IPS DF 6.9 (cell line): Measurements from ENCODE around the gene CORO1C.

ENCODE experiments used
- DNase-seq: peaks from one replicate; pipeline ENCODE4 v3.0.0-alpha.2; 2013; ENCODE audit warnings: low read depth, low spot score
- H3K27ac ChIP-seq: one replicate; pipeline ENCODE4 v1.5.1; 2013; ENCODE audit warnings: low read length, control low read depth
- H3K27me3 ChIP-seq: 2 replicates; pipeline ENCODE4 v1.6.1; 2013; ENCODE audit warnings: mild to moderate bottlenecking, low read length; ENCODE audit not compliant: control insufficient read depth, insufficient read depth
- H3K36me3 ChIP-seq: 2 replicates; pipeline ENCODE4 v1.6.1; 2013; ENCODE audit warnings: low read length; ENCODE audit not compliant: control insufficient read depth, insufficient read depth
- H3K4me1 ChIP-seq: 2 replicates; pipeline ENCODE4 v1.6.1; 2013; ENCODE audit warnings: low read length; ENCODE audit not compliant: control insufficient read depth, insufficient read depth
- H3K4me3 ChIP-seq: 2 replicates; pipeline ENCODE4 v1.5.1; 2013; ENCODE audit warnings: mild to moderate bottlenecking, low read length
- H3K9me3 ChIP-seq: 2 replicates; pipeline ENCODE4 v1.6.1; 2013; ENCODE audit warnings: low read length, inconsistent platforms; ENCODE audit not compliant: control insufficient read depth, insufficient read depth
- WGBS: extraction: QIAGEN DNeasy Blood & Tissue Kit; methylation state at CpG from one replicate; pipeline ENCODE4 v1.1.7; 2013; ENCODE audit warnings: mixed read lengths, missing lambda C conversion rate; ENCODE audit not compliant: insufficient read length, insufficient coverage; 5-methylcytosine and 5-hydroxymethylcytosine counted together

The CORO1C gene

DNA sequence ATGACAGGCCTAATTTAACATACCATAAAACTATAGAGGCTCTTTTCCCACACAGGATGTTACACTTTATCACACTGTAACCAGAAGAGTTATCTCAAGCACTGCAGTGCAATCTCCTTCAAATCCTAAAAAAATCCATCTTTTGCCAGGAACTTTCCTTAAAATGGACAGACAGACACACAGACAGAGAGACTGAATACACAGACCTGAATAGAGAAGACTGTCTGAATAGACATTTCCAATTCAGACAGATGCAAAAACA is 6.5 kb downstream of the CORO1C start:
- Histone ChIP-seq H3K9me3 (no peaks in the 10 kb centered on the region), H3K36me3 (no peaks in the 10 kb centered on the region), H3K27me3 (no peaks in the 10 kb centered on the region), H3K4me3 (no peak overlapping the region), H3K27ac (no peak overlapping the region), H3K4me1 (no peaks in the 10 kb centered on the region; the same call in 1 of the 2 replicates)
- DNase-seq = no peak

DNA sequence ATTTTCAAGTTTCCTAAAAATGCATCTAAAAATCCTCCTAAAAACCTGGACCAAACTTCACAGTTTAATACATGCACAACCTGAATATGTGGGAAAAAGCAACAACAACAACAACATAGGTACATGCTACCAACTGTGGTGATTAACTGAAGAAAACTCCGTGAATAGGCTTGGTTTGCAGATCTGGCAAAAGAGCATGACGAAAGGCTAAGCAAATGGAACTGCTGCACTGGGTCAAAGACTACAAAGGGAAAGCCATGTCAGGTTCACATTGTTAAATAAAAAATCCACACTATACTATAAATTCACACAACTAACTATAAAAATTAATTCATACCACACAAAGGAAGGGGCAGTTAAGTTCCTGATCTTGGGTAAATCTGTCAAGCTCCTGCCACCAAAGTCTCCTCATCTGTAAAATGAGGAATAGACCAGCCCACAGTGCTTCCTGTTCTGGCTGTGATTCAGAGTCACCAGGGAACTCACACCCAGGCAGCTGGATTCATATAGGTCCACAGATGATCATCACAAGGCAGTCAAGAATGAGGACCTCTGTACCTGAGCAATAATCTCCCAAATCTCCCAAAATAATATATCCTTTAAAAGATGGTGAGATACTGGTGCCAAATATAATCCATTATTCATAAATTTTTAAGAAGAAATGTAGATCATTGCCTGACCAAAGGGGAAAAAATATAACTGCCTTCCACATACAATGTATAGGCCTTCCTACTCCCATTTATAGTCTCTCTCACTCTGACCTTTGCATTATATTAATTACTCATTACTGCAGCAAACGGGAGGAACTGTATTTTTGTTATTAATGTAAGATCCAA is 7.0 kb downstream of the CORO1C start:
- Histone ChIP-seq H3K4me1 (no peaks in the 10 kb centered on the region; the same call in 1 of the 2 replicates), H3K36me3 (no peaks in the 10 kb centered on the region), H3K9me3 (no peaks in the 10 kb centered on the region), H3K27ac (no peak overlapping the region), H3K4me3 (no peak overlapping the region), H3K27me3 (no peaks in the 10 kb centered on the region)
- no CpG with 5 or more reads among the region's 3 CpGs for WGBS
- no peak for DNase-seq

GRCh38 chr12:108722992-108723766 is 8.1 kb downstream of the CORO1C start:
- H3K27ac ChIP-seq = no peak overlapping the region
- H3K9me3 ChIP-seq = no peaks in the 10 kb centered on the region
- H3K4me1 ChIP-seq = no peaks in the 10 kb centered on the region; the same call in 1 of the 2 replicates
- DNase-seq = no peak
- no peaks in the 10 kb centered on the region for H3K36me3 ChIP-seq
- no peak overlapping the region for H3K4me3 ChIP-seq
- no peaks in the 10 kb centered on the region for H3K27me3 ChIP-seq
- WGBS = no CpG with 5 or more reads among the region's 5 CpGs

GRCh38 chr12:108722463-108722862 is 8.9 kb downstream of the CORO1C start:
- no peaks in the 10 kb centered on the region for H3K27me3 ChIP-seq
- H3K36me3 ChIP-seq = no peaks in the 10 kb centered on the region
- no peaks in the 10 kb centered on the region for H3K9me3 ChIP-seq
- H3K4me3 ChIP-seq = no peak overlapping the region
- H3K4me1 ChIP-seq = no peaks in the 10 kb centered on the region; the same call in 1 of the 2 replicates
- H3K27ac ChIP-seq = no peak overlapping the region
- WGBS = no CpG with 5 or more reads among the region's 1 CpG
- DNase-seq = no peak

GRCh38 chr12:108721824-108722223 is 9.5 kb downstream of the CORO1C start:
- H3K27ac ChIP-seq = no peak overlapping the region
- no CpG with 5 or more reads among the region's 2 CpGs for WGBS
- no peak for DNase-seq
- H3K4me1 ChIP-seq = no peaks in the 10 kb centered on the region; the same call in 1 of the 2 replicates
- no peaks in the 10 kb centered on the region for H3K36me3 ChIP-seq
- no peak overlapping the region for H3K4me3 ChIP-seq
- H3K9me3 ChIP-seq = no peaks in the 10 kb centered on the region
- no peaks in the 10 kb centered on the region for H3K27me3 ChIP-seq

GRCh38 chr12:108720757-108721514 is 10.4 kb downstream of the CORO1C start:
- H3K4me3 ChIP-seq = no peak overlapping the region
- no peaks in the 10 kb centered on the region for H3K27me3 ChIP-seq
- no peaks in the 10 kb centered on the region for H3K9me3 ChIP-seq
- WGBS = no CpG with 5 or more reads among the region's 5 CpGs
- H3K27ac ChIP-seq = no peak overlapping the region
- no peak for DNase-seq
- no peaks in the 10 kb centered on the region; the same call in 1 of the 2 replicates for H3K4me1 ChIP-seq
- no peaks in the 10 kb centered on the region for H3K36me3 ChIP-seq

DNA sequence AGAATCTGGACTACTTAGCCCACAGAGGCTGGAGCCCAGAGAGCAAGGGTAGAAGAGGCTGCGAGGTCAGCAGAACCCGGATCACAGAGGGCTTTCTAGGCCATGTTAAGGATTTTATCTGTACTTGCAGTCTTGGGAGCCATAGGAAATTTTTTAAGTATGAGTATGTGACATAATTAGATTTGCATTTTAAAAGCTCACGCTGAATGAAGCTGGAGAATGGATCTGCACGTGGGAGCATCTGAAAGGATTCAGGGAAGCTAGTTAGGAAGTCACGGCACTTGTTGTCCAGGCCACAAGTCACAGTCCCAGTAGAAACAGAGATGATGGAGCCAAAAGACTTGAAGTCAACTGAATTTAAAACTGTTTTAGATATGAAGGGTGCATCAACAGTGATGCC is 14.1 kb downstream of the CORO1C start:
- WGBS = no CpG with 5 or more reads among the region's 5 CpGs
- Histone ChIP-seq H3K4me3 (no peak overlapping the region), H3K9me3 (no peaks in the 10 kb centered on the region), H3K27ac (no peak overlapping the region), H3K36me3 (no peaks in the 10 kb centered on the region), H3K27me3 (no peaks in the 10 kb centered on the region), H3K4me1 (no peaks in the 10 kb centered on the region)
- DNase-seq = no peak

DNA sequence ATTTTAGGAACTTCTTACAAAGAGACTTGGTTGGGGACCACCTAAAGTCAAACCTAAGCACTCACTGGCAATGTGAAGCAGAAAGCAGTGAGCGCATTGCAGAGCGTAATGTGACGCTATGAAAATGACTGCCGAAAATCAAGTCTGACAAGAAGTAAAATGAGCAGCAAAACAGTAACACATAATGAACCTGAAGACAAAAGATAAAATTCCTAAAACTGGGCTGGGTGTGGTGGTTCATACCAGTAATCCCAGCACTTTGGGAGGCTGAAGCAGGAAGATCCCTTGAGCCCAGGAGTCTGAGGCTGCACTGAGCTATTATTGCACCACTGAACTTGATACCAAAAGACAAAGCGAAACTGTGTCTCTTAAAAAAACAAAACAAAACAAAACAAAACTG is 16.5 kb downstream of the CORO1C start:
- Histone ChIP-seq H3K27me3 (no peaks in the 10 kb centered on the region), H3K4me1 (no peaks in the 10 kb centered on the region), H3K36me3 (no peaks in the 10 kb centered on the region), H3K4me3 (no peak overlapping the region), H3K9me3 (no peaks in the 10 kb centered on the region), H3K27ac (no peak overlapping the region)
- WGBS = no CpG with 5 or more reads among the region's 5 CpGs
- no peak for DNase-seq

DNA sequence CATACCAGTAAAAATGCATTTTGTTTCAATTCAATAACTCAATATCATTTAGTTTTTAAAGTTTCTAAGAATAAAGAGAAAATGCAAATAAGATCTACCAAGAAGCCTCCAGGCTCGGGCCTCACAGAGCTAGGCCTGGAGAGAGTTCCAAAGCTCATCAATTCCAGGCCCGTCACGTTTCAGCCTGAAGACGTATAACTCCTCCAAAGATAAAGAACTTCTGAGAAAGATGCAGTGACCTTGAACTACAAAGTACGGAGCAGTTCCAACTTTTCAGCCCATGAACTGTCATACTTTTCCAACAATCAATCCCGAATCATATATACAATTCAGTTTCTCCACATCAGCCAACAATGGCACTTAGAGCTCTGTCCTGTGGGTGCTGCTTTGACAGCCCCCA is 17.8 kb downstream of the CORO1C start:
- WGBS = no CpG with 5 or more reads among the region's 6 CpGs
- no peak overlapping the region for H3K27ac ChIP-seq

GRCh38 chr12:108712925-108713203 is 18.5 kb downstream of the CORO1C start:
- no peak overlapping the region for H3K4me3 ChIP-seq
- H3K36me3 ChIP-seq = no peaks in the 10 kb centered on the region
- no CpG with 5 or more reads among the region's 2 CpGs for WGBS
- H3K27me3 ChIP-seq = no peaks in the 10 kb centered on the region
- no peak overlapping the region for H3K27ac ChIP-seq
- H3K4me1 ChIP-seq = no peaks in the 10 kb centered on the region
- no peak for DNase-seq
- no peaks in the 10 kb centered on the region for H3K9me3 ChIP-seq

More for the DNA sequence above, 17.8 kb downstream of the CORO1C start:
- DNase-seq = no peak
- Histone ChIP-seq H3K36me3 (no peaks in the 10 kb centered on the region), H3K27me3 (no peaks in the 10 kb centered on the region), H3K9me3 (no peaks in the 10 kb centered on the region), H3K4me1 (no peaks in the 10 kb centered on the region), H3K4me3 (no peak overlapping the region)
